Astrocyte of the cerebellum (primary cell): ENCODE measurements around the gene ST3GAL4.
"Not testable (repeated sequence)": the region's sequence is repeated elsewhere in the genome, so short reads cannot be mapped to it uniquely, and the experiment has no call there.

Source experiments
- DNase-seq: peaks from one replicate; pipeline ENCODE4 v3.0.0-alpha.2; 2011; ENCODE audit warnings: low read depth
- H3K4me3 ChIP-seq: 2 replicates; pipeline ENCODE4 v1.5.1; 2011; ENCODE audit warnings: mild to moderate bottlenecking, low read depth, low read length, moderate library complexity
- CTCF ChIP-seq: IDR thresholded peaks from 2 replicates; pipeline ENCODE4 v1.5.1; 2012; ENCODE audit warnings: low read length, low read depth, moderate library complexity, mild to moderate bottlenecking; ENCODE audit errors: missing control alignments
- in situ Hi-C: cut with HindIII; loops from 2 replicates; pipeline ENCODE4 v1.10.0; 2017; ENCODE audit warnings: low sequenced_read_pairs

The ST3GAL4 gene

GRCh38 chr11:126345759-126346585, 9.5 kb upstream of the ST3GAL4 start:
- in situ Hi-C loops: no loop called here
- H3K4me3 ChIP-seq: no peak overlapping the region
- DNase-seq: no peak
- TF ChIP-seq CTCF: no peak

GRCh38 chr11:126346586-126346940, 8.9 kb upstream of the ST3GAL4 start:
- in situ Hi-C loops: no loop called here
- no peak for TF ChIP-seq CTCF
- H3K4me3 ChIP-seq: no peak overlapping the region
- no peak for DNase-seq

- in situ Hi-C loops, DNase-seq, H3K4me3 ChIP-seq: not testable (repeated sequence)
Observed at GRCh38 chr11:126346946-126347345, 8.5 kb upstream of the ST3GAL4 start.

GRCh38 chr11:126347751-126348668, 7.5 kb upstream of the ST3GAL4 start:
- TF ChIP-seq CTCF: no peak
- in situ Hi-C loops: no loop called here
- H3K4me3 ChIP-seq: no peak overlapping the region
- no peak for DNase-seq

GRCh38 chr11:126348806-126349582, 6.5 kb upstream of the ST3GAL4 start:
- H3K4me3 ChIP-seq: no peak overlapping the region
- in situ Hi-C loops: no loop called here
- no peak for DNase-seq
- no peak for TF ChIP-seq CTCF

- TF ChIP-seq CTCF: no peak
- DNase-seq: no peak
- no peak overlapping the region for H3K4me3 ChIP-seq
- in situ Hi-C loops: no loop called here
Observed at GRCh38 chr11:126350836-126351235, 4.7 kb upstream of the ST3GAL4 start.
